Measurements from ENCODE around the gene CHCHD3.

GRCh38 chr7:132751244-132751647, 330.6 kb downstream of the CHCHD3 start:
- no peak for TF ChIP-seq CTCF (IDR thresholded peaks at IDR 0.05)
- no peak for TF ChIP-seq POLR2A (IDR thresholded peaks at IDR 0.05)
- no peak for TF ChIP-seq POLR2AphosphoS5 (IDR thresholded peaks at IDR 0.05)
- TF ChIP-seq EP300 (IDR thresholded peaks at IDR 0.05): no peak
